ENCODE measurements around the gene CDK5R1. TPM values are rescaled to one million over a fixed set of nuclear protein-coding genes. Genes with fewer than 3 reads are reported as not detected.

The CDK5R1 gene
- total RNA-seq, 1 donor from 2014 or later, result 1.5 TPM

DNA sequence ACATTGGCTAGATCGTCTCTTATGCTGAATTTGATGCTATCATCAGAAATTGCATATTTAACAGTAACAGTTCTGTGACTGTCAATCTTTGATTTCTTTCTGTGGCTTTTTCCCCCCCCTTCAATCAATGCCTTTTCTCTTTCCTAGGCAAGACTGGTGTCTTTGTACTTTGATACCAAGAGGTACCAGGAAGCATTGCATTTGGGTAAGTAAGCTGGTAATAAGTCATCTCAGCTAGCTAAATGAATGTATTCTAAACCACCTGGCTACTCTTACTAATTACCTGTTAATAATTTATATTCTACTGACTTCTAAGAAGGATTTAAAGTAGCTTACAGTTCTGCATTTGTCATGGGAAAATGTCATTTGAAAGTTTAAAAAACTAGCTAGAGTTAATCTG lies 22.4 kb upstream of the CDK5R1 start:
- DNase-seq (ENCODE audit: low spot score), result no peak
- intact Hi-C loops (cut with DNase I), result loop anchor here (5.0 kb wide), 1 partner anchor 293 kb away; no protein-coding TSS in a partner anchor

- intact Hi-C loops (cut with DNase I), result no loop called here
- DNase-seq (ENCODE audit: low spot score), result no peak
Measured at GRCh38 chr17:32467949-32468348, 18.8 kb upstream of the CDK5R1 start.

GRCh38 chr17:32470405-32471167 lies 16.2 kb upstream of the CDK5R1 start:
- intact Hi-C loops (cut with DNase I), result no loop called here
- DNase-seq (ENCODE audit: low spot score), result no peak

DNA sequence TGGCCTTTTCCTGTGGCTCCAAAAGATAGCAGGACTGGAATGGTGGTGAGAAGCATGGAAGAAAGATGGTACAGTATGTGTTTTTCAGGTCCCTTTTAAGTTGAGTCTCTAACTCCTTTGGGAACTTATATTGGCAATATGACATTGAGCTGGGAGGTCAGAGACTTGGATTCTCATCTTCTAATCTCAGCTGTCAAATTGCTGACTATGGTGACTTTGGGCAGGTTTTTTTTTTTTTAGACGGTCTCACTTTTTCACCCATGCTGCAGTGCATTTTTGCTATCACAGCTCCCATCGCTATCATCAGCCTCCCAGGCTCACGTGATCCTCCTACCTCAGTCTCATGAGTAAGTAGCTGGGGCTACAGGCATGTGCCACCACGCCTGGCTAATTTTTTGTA lies 15.1 kb upstream of the CDK5R1 start:
- intact Hi-C loops (cut with DNase I), result no loop called here

DNA sequence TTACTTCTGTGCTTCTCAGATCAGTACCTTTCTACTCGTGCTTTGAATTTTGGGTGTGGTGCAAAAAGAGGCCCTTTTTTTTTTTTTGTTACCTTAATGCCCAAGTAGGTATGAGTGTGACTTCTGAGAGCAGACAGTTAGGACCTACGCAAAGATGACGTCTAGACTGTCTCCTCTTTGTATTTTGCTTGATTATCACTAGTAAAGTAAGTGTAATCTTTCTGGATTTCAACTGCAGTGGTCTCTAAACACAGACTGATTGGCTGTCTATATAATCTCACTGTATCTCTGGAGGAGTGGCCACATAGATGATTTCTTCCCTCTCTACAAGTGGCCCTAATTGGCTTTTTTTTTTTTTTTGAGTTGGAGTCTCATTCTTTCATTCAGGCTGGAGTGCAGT lies 11.5 kb upstream of the CDK5R1 start:
- intact Hi-C loops (cut with DNase I), result no loop called here
- no peak for DNase-seq (ENCODE audit: low spot score)

More for the DNA sequence above, 15.1 kb upstream of the CDK5R1 start:
- DNase-seq (ENCODE audit: low spot score), result no peak

DNA sequence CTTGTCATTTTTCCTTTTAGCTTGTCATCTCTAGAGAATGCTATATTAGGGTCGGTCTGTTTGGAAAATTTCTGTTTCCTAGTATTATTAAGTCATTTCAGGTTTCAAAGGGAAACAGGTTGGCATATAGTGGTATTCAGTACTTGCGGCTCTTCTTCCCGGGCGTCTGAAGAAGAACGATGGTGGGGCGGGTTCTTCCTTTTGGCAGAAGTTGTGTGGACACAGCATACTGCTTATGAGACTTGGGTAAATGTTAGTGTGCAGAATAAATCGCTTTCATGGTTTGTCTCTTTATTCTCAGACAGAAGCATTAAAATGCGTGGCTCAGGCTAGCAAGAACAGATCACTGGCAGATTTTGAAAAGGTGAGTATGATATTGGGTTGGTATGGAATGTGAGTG lies 9.6 kb upstream of the CDK5R1 start:
- DNase-seq (ENCODE audit: low spot score), result no peak
- intact Hi-C loops (cut with DNase I), result no loop called here

DNA sequence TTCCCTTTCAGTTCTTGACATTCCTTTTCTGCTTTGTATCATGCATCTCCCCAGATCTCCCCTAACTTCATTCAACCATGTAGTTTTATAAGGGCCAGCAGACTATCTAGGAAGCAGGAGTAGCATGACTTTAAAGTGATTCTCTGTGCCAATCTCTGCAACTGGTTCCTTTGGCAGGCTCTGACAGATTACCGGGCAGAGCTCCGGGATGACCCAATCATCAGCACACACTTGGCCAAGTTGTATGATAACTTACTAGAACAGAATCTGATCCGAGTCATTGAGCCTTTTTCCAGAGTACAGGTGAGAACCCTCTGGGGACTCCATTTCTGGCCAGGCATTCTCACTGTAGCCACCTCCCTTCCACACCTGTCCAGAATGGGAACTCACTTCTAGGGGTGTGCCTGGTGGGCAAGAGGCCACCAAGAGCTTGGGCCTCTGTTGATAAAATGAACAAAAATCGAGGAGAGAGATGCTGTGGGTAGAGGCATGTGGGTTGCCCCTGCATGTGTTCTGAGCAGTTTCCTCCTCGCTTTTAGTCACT lies 7.6 kb upstream of the CDK5R1 start:
- DNase-seq (ENCODE audit: low spot score), result no peak
- intact Hi-C loops (cut with DNase I), result no loop called here

DNA sequence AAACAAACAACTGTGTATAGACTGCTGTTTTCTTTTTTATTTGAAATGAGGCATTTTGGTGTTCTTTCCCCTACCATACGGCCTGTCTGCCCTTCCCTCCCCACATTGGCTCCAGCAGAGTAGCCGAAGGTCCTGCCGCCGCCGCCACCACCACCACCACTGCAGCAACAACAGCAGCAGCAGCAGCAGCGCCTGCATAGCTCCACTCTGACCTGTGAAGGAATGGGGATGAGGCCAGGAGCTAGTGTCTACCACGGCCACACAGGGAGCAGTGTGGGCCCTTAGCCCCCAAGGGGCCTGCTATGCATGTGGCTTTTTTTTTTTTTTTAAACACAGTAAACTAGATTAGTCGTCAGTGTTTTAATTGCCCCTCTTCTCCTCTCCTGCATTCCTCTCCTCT lies 5.6 kb upstream of the CDK5R1 start:
- no peak for DNase-seq (ENCODE audit: low spot score)
- intact Hi-C loops (cut with DNase I), result loop anchor here (5.0 to 10.0 kb wide), 3 partner anchors 36 to 271 kb away; no protein-coding TSS in a partner anchor

- intact Hi-C loops (cut with DNase I), result loop anchor here (5.0 to 10.0 kb wide), 3 partner anchors 35 to 270 kb away; no protein-coding TSS in a partner anchor
- DNase-seq (ENCODE audit: low spot score), result no peak
Measured at GRCh38 chr17:32482568-32483320, 4.0 kb upstream of the CDK5R1 start.

DNA sequence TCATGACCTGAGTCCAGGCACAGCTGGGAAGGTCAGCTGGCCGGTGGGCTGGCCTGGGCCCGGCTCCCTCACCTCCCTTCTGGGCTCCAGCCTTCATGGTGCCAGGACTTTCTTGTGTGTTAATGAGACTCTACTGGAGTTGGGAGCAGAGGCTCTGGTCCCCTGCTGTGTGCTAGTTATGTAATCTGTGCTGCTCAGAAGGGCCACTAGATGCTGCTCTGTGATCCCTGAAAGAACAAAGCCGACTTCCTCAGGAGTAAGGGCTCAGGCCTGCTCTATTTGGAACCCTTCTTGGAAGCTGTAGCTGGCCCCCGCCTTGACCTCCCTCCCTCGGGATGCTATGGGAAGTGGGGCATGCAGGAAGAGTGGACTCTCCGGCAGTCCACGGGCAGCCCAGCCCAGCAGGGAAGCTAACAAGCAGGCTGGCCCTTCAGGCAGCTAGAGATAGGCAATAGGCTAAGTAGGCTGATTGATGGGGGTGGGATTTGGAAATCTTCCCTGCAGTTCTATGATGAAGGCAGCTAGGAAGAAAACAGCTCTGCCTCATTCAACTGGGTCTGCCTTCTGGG lies 3.3 kb upstream of the CDK5R1 start:
- DNase-seq (ENCODE audit: low spot score), result no peak
- intact Hi-C loops (cut with DNase I), result loop anchor here (5.0 to 10.0 kb wide), 3 partner anchors 34 to 269 kb away; no protein-coding TSS in a partner anchor

DNA sequence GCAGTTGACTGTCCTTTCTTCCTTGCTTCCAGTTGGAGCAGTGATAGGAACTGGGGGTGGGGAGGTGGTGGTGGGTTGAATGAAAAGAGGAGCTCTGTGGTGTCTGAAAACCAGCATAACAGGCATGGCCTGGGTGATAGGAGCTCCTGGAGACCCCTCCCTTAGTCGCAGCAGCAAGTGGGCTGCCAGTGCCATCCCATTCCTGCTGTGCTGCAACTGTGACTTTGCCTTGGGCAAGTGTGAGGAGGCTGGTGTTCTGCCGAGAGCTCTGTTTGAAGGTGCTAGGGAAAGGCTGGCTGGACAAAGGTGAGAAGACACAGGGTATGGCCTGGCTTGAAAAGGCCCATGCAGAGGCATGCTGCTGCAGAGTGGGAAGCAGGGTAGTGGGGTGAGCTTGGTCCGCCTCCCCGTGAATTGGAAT lies 2.7 kb upstream of the CDK5R1 start:
- intact Hi-C loops (cut with DNase I), result loop anchor here (5.0 to 10.0 kb wide), 3 partner anchors 33 to 268 kb away; no protein-coding TSS in a partner anchor
- no peak for DNase-seq (ENCODE audit: low spot score)

- intact Hi-C loops (cut with DNase I), result loop anchor here (5.0 to 10.0 kb wide), 3 partner anchors 33 to 268 kb away; no protein-coding TSS in a partner anchor
- DNase-seq (ENCODE audit: low spot score), result no peak
Measured at GRCh38 chr17:32484628-32485027, 2.2 kb upstream of the CDK5R1 start.

DNA sequence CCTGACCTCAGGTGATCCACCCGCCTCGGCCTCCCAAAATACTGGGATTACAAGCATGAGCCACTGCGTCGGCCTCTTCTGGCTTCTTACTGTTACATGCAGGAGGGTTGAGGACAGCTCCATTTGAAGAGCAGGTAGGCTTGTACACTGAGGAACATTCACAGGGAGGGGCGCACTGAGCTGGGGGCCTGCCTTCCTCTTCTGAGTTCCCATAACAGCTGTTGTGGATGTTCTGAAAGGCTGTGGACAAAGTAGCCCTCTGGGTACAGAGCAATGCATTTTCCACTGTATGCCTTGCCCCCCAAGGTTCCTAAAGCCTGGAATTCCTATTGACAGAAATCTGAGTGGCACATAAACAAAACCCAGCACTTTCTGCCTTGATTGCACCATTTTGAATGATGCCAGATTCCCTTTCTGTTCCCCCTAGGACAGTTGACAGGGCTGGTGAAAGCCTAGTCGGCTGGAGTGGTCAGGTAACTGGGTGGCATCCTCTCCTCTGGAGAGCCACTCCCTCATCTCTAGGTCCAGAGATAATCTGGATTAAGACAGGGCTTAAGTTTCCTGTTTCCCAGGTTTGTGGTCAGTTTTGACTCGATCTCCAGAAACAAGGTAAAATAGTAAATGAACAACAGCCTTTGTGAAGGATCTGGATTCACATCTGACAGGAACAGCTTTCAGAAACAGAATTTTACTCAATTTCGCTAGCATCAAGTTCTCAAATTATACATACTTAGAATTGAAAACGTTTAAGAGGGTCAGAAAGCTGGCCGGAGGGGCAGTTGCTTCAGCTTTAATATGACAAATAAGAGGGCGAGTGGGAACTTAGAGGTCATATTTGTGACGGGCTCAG lies 1.3 kb upstream of the CDK5R1 start:
- intact Hi-C loops (cut with DNase I), result loop anchor here (10.0 kb wide), 1 partner anchor 169 kb away; no protein-coding TSS in a partner anchor
- no peak for DNase-seq (ENCODE audit: low spot score)

- peak; percentile 86 for DNase-seq (ENCODE audit: low spot score)
- intact Hi-C loops (cut with DNase I), result loop anchor here (10.0 kb wide), 1 partner anchor 169 kb away; no protein-coding TSS in a partner anchor
Measured at GRCh38 chr17:32486111-32486700, 587 bp upstream of the CDK5R1 start.

DNA sequence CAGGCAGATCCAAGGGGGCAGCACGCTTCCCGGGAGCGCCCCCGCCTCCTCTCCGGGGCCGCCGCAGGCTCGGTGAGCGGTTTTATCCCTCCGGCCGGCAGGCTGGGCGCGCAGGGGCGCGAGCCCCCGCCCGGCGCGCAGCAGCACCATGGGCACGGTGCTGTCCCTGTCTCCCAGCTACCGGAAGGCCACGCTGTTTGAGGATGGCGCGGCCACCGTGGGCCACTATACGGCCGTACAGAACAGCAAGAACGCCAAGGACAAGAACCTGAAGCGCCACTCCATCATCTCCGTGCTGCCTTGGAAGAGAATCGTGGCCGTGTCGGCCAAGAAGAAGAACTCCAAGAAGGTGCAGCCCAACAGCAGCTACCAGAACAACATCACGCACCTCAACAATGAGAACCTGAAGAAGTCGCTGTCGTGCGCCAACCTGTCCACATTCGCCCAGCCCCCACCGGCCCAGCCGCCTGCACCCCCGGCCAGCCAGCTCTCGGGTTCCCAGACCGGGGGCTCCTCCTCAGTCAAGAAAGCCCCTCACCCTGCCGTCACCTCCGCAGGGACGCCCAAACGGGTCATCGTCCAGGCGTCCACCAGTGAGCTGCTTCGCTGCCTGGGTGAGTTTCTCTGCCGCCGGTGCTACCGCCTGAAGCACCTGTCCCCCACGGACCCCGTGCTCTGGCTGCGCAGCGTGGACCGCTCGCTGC lies 832 bp downstream of the CDK5R1 start:
- DNase-seq (ENCODE audit: low spot score), result no peak
- intact Hi-C loops (cut with DNase I), result loop anchor here (10.0 kb wide), 1 partner anchor 167 kb away; no protein-coding TSS in a partner anchor

DNA sequence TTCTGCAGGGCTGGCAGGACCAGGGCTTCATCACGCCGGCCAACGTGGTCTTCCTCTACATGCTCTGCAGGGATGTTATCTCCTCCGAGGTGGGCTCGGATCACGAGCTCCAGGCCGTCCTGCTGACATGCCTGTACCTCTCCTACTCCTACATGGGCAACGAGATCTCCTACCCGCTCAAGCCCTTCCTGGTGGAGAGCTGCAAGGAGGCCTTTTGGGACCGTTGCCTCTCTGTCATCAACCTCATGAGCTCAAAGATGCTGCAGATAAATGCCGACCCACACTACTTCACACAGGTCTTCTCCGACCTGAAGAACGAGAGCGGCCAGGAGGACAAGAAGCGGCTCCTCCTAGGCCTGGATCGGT lies 1.4 kb downstream of the CDK5R1 start:
- DNase-seq (ENCODE audit: low spot score), result no peak
- intact Hi-C loops (cut with DNase I), result loop anchor here (10.0 kb wide), 1 partner anchor 167 kb away; no protein-coding TSS in a partner anchor

GRCh38 chr17:32488604-32489180 lies 1.9 kb downstream of the CDK5R1 start:
- no peak for DNase-seq (ENCODE audit: low spot score)
- intact Hi-C loops (cut with DNase I), result loop anchor here (10.0 kb wide), 1 partner anchor 166 kb away; no protein-coding TSS in a partner anchor
